GM23248 (cell line): ENCODE results near the gene SLC2A3.

ENCODE experiments used
- EZH2 ChIP-seq: fragments of 200-600 bp; sonication (generic); IDR thresholded peaks from 2 replicates; pipeline ENCODE4 v1.6.1; 2018; ENCODE audit warnings: antibody characterized with exemption, mild to moderate bottlenecking; ENCODE audit not compliant: insufficient read depth, poor library complexity, severe bottlenecking
- EZH2phosphoT487 ChIP-seq: fragments of 200-600 bp; sonication (generic); IDR thresholded peaks from 2 replicates; pipeline ENCODE4 v1.6.1; 2018; ENCODE audit warnings: antibody characterized with exemption, moderate library complexity, mild to moderate bottlenecking, low read depth; ENCODE audit not compliant: insufficient read depth

DNA sequence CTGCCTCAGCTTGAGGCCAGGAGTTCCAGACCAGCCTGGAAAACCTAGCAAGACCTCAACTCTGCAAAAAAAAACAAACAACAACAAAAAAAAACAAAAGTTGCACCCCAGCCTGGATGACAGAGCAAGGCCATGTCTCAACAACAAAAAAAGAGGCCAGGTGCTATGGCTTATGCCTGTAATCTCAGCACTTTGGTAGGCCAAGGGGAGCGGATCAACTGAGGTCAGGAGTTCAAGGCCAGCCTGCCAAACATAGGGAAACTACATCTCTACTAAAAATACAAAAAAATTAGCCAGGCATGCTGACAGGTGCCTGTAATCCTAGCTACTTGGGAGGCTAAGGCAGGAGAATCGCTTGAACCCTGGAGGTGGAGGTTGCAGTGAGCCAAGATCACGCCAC lies 56.7 kb downstream of the SLC2A3 start:
- TF ChIP-seq EZH2 (no peak), EZH2phosphoT487 (no peak)
